Measurements from ENCODE around the gene MCM5. TPM values are rescaled to one million over a fixed set of nuclear protein-coding genes. Genes with fewer than 3 reads are reported as not detected.
"Not testable (repeated sequence)": the region's sequence is repeated elsewhere in the genome, so short reads cannot be mapped to it uniquely, and the experiment has no call there.

The MCM5 gene
- total and polyA plus RNA-seq, 2 donors: 27.1 to 86.9 TPM

GRCh38 chr22:35465109-35465701 lies 65.3 kb downstream of the MCM5 start:
- DNase-seq (ENCODE audit: low read depth in 6 of 9, low spot score in 9 of 9): no peak
- Histone ChIP-seq H3K27me3 (ENCODE audit: control insufficient read depth in 2 of 2, insufficient read depth in 1 of 2, low read length in 1 of 2) (no peaks in the 10 kb centered on the region), H3K27ac (ENCODE audit: low read depth in 1 of 2, low read length in 1 of 2) (no peak overlapping the region), H3K4me3 (ENCODE audit: low read length in 2 of 2) (no peak overlapping the region), H3K4me1 (ENCODE audit: control insufficient read depth in 2 of 2, insufficient read depth in 2 of 2, low read length in 2 of 2) (no peaks in the 10 kb centered on the region), H3K9me3 (ENCODE audit: control insufficient read depth in 2 of 2, insufficient read depth in 1 of 2, low read length in 1 of 2) (no peaks in the 10 kb centered on the region), H3K36me3 (ENCODE audit: control insufficient read depth in 2 of 2, insufficient read depth in 2 of 2, low read length in 1 of 2) (no peaks in the 10 kb centered on the region)
- WGBS: 96% methylated on average over 9 of the region's 9 CpGs

GRCh38 chr22:35467681-35468434 lies 67.9 kb downstream of the MCM5 start:
- H3K27me3 ChIP-seq (ENCODE audit: control insufficient read depth in 2 of 2, insufficient read depth in 1 of 2, low read length in 1 of 2): no peaks in the 10 kb centered on the region
- H3K36me3 ChIP-seq (ENCODE audit: control insufficient read depth in 2 of 2, insufficient read depth in 2 of 2, low read length in 1 of 2): no peaks in the 10 kb centered on the region
- no peak for DNase-seq (ENCODE audit: low read depth in 6 of 9, low spot score in 9 of 9)
- 62% methylated on average over 11 of the region's 11 CpGs for WGBS
- no peaks in the 10 kb centered on the region for H3K4me1 ChIP-seq (ENCODE audit: control insufficient read depth in 2 of 2, insufficient read depth in 2 of 2, low read length in 2 of 2)
- no peak overlapping the region for H3K4me3 ChIP-seq (ENCODE audit: low read length in 2 of 2)
- H3K27ac ChIP-seq (ENCODE audit: low read depth in 1 of 2, low read length in 1 of 2): peak overlapping the region in 1 of 2 donors; percentile 43
- no peaks in the 10 kb centered on the region for H3K9me3 ChIP-seq (ENCODE audit: control insufficient read depth in 2 of 2, insufficient read depth in 1 of 2, low read length in 1 of 2)

- Histone ChIP-seq H3K27ac (ENCODE audit: low read depth in 1 of 2, low read length in 1 of 2) (no peak overlapping the region), H3K4me1 (ENCODE audit: control insufficient read depth in 2 of 2, insufficient read depth in 2 of 2, low read length in 2 of 2) (no peaks in the 10 kb centered on the region), H3K27me3 (ENCODE audit: control insufficient read depth in 2 of 2, insufficient read depth in 1 of 2, low read length in 1 of 2) (peaks cover 0 to 3% of the 10 kb centered on the region in 2 donors), H3K36me3 (ENCODE audit: control insufficient read depth in 2 of 2, insufficient read depth in 2 of 2, low read length in 1 of 2) (no peaks in the 10 kb centered on the region), H3K4me3 (ENCODE audit: low read length in 2 of 2) (no peak overlapping the region), H3K9me3 (ENCODE audit: control insufficient read depth in 2 of 2, insufficient read depth in 1 of 2, low read length in 1 of 2) (no peaks in the 10 kb centered on the region)
- no peak for DNase-seq (ENCODE audit: low read depth in 6 of 9, low spot score in 9 of 9)
- WGBS: 98% methylated on average over 6 of the region's 6 CpGs
Observed at GRCh38 chr22:35470903-35471321, 71.0 kb downstream of the MCM5 start.

- not testable (repeated sequence) for DNase-seq (ENCODE audit: low read depth in 6 of 9, low spot score in 9 of 9); H3K27me3 ChIP-seq (ENCODE audit: control insufficient read depth in 2 of 2, insufficient read depth in 1 of 2, low read length in 1 of 2); H3K27ac ChIP-seq (ENCODE audit: low read depth in 1 of 2, low read length in 1 of 2); H3K4me3 ChIP-seq (ENCODE audit: low read length in 2 of 2); H3K9me3 ChIP-seq (ENCODE audit: control insufficient read depth in 2 of 2, insufficient read depth in 1 of 2, low read length in 1 of 2); H3K36me3 ChIP-seq (ENCODE audit: control insufficient read depth in 2 of 2, insufficient read depth in 2 of 2, low read length in 1 of 2); H3K4me1 ChIP-seq (ENCODE audit: control insufficient read depth in 2 of 2, insufficient read depth in 2 of 2, low read length in 2 of 2)
- WGBS: 94% methylated on average over 4 of the region's 4 CpGs
Observed at GRCh38 chr22:35471566-35471965, 71.6 kb downstream of the MCM5 start.

GRCh38 chr22:35472488-35472887 lies 72.5 kb downstream of the MCM5 start:
- Histone ChIP-seq H3K36me3 (ENCODE audit: control insufficient read depth in 2 of 2, insufficient read depth in 2 of 2, low read length in 1 of 2) (no peaks in the 10 kb centered on the region), H3K4me1 (ENCODE audit: control insufficient read depth in 2 of 2, insufficient read depth in 2 of 2, low read length in 2 of 2) (no peaks in the 10 kb centered on the region), H3K9me3 (ENCODE audit: control insufficient read depth in 2 of 2, insufficient read depth in 1 of 2, low read length in 1 of 2) (no peaks in the 10 kb centered on the region), H3K27ac (ENCODE audit: low read depth in 1 of 2, low read length in 1 of 2) (no peak overlapping the region), H3K27me3 (ENCODE audit: control insufficient read depth in 2 of 2, insufficient read depth in 1 of 2, low read length in 1 of 2) (peaks cover 0 to 8% of the 10 kb centered on the region in 2 donors), H3K4me3 (ENCODE audit: low read length in 2 of 2) (no peak overlapping the region)
- DNase-seq (ENCODE audit: low read depth in 6 of 9, low spot score in 9 of 9): no peak
- 97% methylated on average over 6 of the region's 6 CpGs for WGBS

GRCh38 chr22:35473971-35474370 lies 74.0 kb downstream of the MCM5 start:
- Histone ChIP-seq H3K4me1 (ENCODE audit: control insufficient read depth in 2 of 2, insufficient read depth in 2 of 2, low read length in 2 of 2) (peaks cover 0 to 4% of the 10 kb centered on the region in 2 donors), H3K9me3 (ENCODE audit: control insufficient read depth in 2 of 2, insufficient read depth in 1 of 2, low read length in 1 of 2) (no peaks in the 10 kb centered on the region), H3K4me3 (ENCODE audit: low read length in 2 of 2) (no peak overlapping the region), H3K27me3 (ENCODE audit: control insufficient read depth in 2 of 2, insufficient read depth in 1 of 2, low read length in 1 of 2) (peaks cover 0 to 14% of the 10 kb centered on the region in 2 donors), H3K27ac (ENCODE audit: low read depth in 1 of 2, low read length in 1 of 2) (no peak overlapping the region), H3K36me3 (ENCODE audit: control insufficient read depth in 2 of 2, insufficient read depth in 2 of 2, low read length in 1 of 2) (no peaks in the 10 kb centered on the region)
- no peak for DNase-seq (ENCODE audit: low read depth in 6 of 9, low spot score in 9 of 9)
- WGBS: 95% methylated on average over 4 of the region's 4 CpGs

Other genes starting within 250 kb of the MCM5 start
- 9.5 TPM for gene HMGXB4, start 142.6 kb upstream of the MCM5 start, total RNA-seq
- gene HMGXB4, start 142.6 kb upstream of the MCM5 start, polyA plus RNA-seq: 8.8 TPM
- 23.2 TPM for gene TOM1, start 100.2 kb upstream of the MCM5 start, total RNA-seq
- gene TOM1, start 100.2 kb upstream of the MCM5 start, polyA plus RNA-seq: 41.8 TPM
- 32.2 TPM for gene HMOX1, start 19.0 kb upstream of the MCM5 start, total RNA-seq
- 119 TPM for gene HMOX1, start 19.0 kb upstream of the MCM5 start, polyA plus RNA-seq
- gene RASD2, start 140.7 kb downstream of the MCM5 start, total RNA-seq: 0.14 TPM
- 1.0 TPM for gene RASD2, start 140.7 kb downstream of the MCM5 start, polyA plus RNA-seq
- gene MB, start 217.2 kb downstream of the MCM5 start, total RNA-seq: 1.1 TPM
- gene MB, start 217.2 kb downstream of the MCM5 start, polyA plus RNA-seq: 3.7 TPM
- 19.8 TPM for gene APOL6, start 248.3 kb downstream of the MCM5 start, total RNA-seq
- gene APOL6, start 248.3 kb downstream of the MCM5 start, polyA plus RNA-seq: 9.3 TPM